HUES48 (cell line): ENCODE data around the gene SRRM5.
"Not testable (repeated sequence)": the region's sequence is repeated elsewhere in the genome, so short reads cannot be mapped to it uniquely, and the experiment has no call there.

Experiments
- H3K27ac ChIP-seq: one replicate; pipeline ENCODE4 v1.7.0; 2013; ENCODE audit warnings: low read depth, low read length, inconsistent platforms
- H3K27me3 ChIP-seq: 2 replicates; pipeline ENCODE4 v1.6.1; 2013; ENCODE audit warnings: mild to moderate bottlenecking, low read length; ENCODE audit not compliant: control insufficient read depth, insufficient read depth
- H3K36me3 ChIP-seq: 2 replicates; pipeline ENCODE4 v1.6.1; 2013; ENCODE audit warnings: low read length; ENCODE audit not compliant: control insufficient read depth, insufficient read depth
- H3K4me1 ChIP-seq: 2 replicates; pipeline ENCODE4 v1.6.1; 2013; ENCODE audit warnings: mild to moderate bottlenecking, low read length; ENCODE audit not compliant: control insufficient read depth, insufficient read depth
- H3K4me3 ChIP-seq: 2 replicates; pipeline ENCODE4 v1.5.1; 2013; ENCODE audit warnings: mild to moderate bottlenecking, low read depth, low read length
- H3K9ac ChIP-seq: 2 replicates; pipeline ENCODE4 v1.6.1; 2013; ENCODE audit warnings: mild to moderate bottlenecking, low read depth, low read length, moderate library complexity
- H3K9me3 ChIP-seq: 2 replicates; pipeline ENCODE4 v1.6.1; 2013; ENCODE audit warnings: low read length; ENCODE audit not compliant: control insufficient read depth, insufficient read depth

Gene SRRM5

DNA sequence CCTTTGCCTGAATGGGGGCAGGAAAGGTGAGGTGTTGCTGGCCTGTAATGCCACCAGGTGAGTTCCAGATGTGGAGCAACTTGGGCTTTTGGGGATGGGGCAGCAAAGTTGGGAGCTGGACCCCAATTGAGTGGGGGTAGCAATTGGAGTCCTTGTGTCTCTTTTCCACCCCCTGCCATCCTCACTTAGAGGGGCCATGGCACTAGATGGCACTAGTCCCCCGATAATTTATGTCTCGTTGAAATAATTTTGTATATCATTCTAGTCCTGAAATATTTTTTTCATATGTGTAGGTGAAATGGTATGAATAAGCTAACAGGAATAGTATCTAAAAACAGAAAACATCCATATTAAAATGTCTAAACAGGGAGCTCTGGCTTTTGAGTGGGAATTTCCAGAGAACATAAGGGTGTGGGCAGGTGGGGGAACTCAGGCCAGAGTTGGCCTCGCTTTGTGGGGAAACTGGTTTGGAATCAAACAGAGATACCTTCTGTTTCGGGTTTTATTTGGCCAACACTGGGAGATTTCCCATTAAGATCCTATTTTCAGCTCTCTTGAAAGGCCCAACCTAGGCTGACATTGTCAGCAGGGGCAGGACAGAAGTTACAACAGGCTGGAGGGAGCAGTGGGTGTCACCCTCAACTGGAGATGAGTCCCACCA is 12.1 kb upstream of the SRRM5 start:
- Histone ChIP-seq H3K9ac (no peak overlapping the region), H3K4me1 (peaks cover 9% of the 10 kb centered on the region; the same call in 1 of the 2 replicates), H3K27ac (no peak overlapping the region), H3K27me3 (no peaks in the 10 kb centered on the region), H3K9me3 (no peaks in the 10 kb centered on the region), H3K4me3 (no peak overlapping the region), H3K36me3 (peaks cover 29% of the 10 kb centered on the region)

DNA sequence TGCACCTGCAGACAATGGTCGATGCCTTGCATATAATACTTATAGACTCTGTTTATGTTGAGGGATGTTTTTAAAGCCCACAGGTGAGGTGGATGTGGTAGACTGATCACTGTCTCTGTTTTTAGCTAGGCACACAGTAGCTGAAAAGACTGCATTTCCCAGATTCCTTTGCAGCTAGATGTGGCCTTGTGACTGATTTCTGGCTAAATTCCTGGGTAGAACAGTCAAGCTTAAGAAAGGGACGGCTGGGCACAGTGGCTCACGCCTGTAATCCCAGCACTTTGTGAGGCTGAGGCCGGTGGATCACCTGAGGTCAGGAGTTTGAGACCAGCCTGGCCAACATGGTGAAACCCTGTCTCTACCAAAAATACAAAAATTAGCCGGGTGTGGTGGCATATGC is 11.6 kb upstream of the SRRM5 start:
- not testable (repeated sequence) for H3K9me3 ChIP-seq, H3K4me3 ChIP-seq, H3K27ac ChIP-seq, H3K27me3 ChIP-seq, H3K4me1 ChIP-seq, H3K9ac ChIP-seq
- H3K36me3 ChIP-seq: peaks cover 29% of the 10 kb centered on the region

DNA sequence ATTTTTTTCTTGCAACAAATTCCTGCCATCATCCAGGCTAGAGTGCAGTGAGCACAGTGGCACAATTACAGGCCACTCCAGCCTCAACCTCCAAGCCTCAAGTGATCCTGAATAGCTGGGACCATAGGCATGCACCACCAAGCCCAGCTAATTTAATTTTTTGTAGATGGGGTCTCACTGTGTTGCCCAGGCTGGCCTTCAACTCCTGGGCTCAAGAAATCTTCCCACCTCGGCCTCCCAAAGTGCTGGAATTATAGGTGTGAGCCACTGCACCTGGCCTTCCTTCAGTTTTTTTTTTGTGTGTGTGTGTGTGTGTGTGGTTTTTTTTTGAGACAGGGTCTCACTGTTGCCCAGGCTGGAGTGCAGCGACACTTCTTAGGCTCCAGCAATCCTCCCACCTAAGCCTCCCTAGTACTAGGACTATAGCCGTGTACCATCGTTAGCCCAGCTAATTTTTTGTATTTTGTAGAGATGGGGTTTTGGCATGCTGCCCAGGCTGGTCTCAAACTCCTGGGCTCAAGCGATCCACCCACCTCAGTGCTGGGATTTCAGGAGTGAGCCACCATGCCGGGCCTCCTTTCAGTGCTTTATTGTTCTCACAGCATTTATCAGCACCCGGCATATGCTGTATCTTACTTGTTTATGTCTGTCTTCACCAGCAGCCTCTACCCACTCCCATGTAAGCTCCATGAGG is 5.9 kb upstream of the SRRM5 start:
- no peaks in the 10 kb centered on the region for H3K27me3 ChIP-seq
- H3K9ac ChIP-seq: no peak overlapping the region
- no peak overlapping the region for H3K27ac ChIP-seq
- H3K9me3 ChIP-seq: no peaks in the 10 kb centered on the region
- H3K4me3 ChIP-seq: no peak overlapping the region
- no peaks in the 10 kb centered on the region for H3K4me1 ChIP-seq
- H3K36me3 ChIP-seq: peaks cover 17% of the 10 kb centered on the region

DNA sequence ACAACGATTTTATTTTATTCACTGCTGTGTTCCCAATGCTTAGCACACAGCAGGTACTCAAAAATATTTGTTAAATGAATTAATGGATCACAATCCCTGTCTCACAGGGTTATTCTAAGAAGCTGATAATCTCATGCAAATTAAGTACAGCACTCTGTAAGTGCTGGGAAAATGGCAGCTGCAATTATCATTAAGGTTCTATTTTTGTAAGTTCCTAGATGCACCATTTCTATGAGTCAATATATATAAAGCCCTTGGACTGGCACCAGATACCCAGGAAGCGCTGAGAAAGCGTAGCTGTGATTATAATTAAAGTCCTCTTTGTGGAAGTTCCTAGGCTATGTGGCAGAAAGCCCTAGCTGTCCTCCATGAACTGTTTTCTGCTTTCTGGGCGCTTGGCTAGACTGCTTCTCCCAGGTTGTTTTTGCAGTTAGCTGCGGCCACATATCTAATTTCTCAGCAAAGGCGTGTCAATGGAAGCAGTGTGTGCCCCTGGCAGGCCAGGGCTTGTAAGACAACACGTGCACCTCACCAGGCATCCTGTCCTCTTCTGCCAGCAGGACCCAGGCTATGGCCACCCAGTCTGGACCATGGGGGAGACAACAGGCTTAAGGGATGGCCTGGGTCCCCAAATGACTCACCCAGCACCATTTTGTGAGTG is 5.2 kb upstream of the SRRM5 start:
- Histone ChIP-seq H3K27ac (no peak overlapping the region), H3K27me3 (no peaks in the 10 kb centered on the region), H3K4me3 (no peak overlapping the region), H3K4me1 (no peaks in the 10 kb centered on the region), H3K9me3 (no peaks in the 10 kb centered on the region), H3K9ac (no peak overlapping the region), H3K36me3 (peaks cover 17% of the 10 kb centered on the region)

DNA sequence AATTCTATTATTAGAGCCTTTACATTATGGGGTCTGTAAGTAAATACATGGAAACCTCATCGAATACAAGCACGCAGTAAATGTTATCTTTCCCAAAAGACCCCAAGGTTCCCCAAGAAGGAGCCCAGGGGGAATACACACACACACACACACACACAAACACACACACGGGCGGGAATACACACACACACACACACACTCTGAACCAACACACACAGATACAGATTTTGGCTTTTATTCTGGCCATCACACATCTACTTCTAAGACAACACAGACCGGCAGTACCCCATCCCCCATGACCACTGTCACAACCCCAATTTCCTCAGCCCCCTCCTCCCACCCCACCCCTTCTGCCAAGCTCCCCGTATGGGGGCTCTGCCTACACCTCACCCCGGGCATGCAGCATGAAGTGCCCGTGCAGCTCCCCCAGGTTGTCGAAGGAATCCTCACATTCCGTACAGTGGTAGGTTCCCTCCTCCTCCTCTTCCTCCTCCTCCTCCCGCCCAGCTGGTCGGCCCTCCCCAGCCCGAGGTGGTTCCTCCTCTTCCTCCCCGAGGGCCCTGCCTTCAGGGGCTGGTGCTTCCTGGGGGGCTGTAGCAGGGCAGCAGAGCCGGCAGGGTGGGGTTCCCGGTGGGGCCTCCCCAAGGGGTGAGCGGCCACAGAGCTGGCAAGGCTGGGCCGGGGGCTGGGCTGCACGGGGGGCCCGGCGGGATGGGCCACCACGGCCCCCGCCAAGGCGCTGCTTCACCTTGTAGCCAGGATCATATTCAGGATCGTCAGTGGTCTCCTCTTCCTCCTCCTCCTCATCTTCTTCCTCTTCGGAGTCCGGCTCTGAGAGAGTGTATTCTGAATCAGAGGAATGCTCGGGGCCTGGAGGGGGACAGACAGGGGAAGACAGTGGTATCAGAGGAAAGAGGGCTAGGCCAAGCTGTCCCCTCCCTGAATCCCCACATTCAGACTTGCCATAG is 4.4 kb upstream of the SRRM5 start:
- Histone ChIP-seq H3K9me3 (no peaks in the 10 kb centered on the region), H3K4me3 (no peak overlapping the region), H3K27me3 (no peaks in the 10 kb centered on the region), H3K4me1 (no peaks in the 10 kb centered on the region), H3K36me3 (peaks cover 21% of the 10 kb centered on the region), H3K27ac (no peak overlapping the region), H3K9ac (no peak overlapping the region)

DNA sequence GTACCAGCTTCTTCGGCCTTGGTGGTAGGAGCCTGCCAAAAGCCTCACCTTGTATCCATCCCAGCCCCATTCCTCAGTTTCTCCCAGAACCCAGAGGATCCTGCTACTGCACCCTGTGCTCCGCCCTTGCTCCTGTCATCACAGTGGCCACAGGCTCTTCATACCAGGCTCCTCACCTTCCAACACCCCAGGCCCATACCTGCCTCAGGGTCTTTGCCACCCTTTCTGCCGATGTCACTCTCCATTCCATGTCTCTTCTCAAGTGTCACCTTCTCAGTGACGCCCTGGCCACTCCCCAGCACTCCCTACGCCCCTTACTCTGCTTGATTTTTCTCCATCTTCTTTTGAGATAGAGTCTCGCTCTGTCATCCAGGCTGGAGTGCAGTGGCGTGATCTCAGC is 2.0 kb upstream of the SRRM5 start:
- Histone ChIP-seq H3K9ac (no peak overlapping the region), H3K27ac (no peak overlapping the region), H3K4me3 (no peak overlapping the region), H3K36me3 (peaks cover 29% of the 10 kb centered on the region), H3K27me3 (no peaks in the 10 kb centered on the region), H3K4me1 (no peaks in the 10 kb centered on the region), H3K9me3 (no peaks in the 10 kb centered on the region)

DNA sequence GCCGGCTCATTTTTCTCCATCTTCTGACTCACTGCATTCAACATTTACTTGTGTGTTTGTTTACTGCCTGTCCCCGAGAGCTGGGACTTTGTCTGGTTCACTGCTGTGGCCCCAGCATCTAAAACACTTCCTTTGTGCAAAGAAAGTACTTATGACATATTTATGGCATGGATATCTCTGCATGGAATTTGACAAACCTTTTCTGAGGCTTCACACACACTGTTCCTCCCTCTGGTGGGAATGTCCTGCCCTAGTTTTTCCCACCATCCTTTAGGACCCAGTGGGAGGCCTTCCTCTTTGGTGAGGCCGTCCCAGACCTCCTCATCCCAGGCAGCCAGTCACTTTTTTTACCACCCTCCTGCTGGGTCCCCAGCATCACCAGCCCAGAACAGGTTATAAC is 1.4 kb upstream of the SRRM5 start:
- no peak overlapping the region for H3K27ac ChIP-seq
- no peak overlapping the region for H3K9ac ChIP-seq

DNA sequence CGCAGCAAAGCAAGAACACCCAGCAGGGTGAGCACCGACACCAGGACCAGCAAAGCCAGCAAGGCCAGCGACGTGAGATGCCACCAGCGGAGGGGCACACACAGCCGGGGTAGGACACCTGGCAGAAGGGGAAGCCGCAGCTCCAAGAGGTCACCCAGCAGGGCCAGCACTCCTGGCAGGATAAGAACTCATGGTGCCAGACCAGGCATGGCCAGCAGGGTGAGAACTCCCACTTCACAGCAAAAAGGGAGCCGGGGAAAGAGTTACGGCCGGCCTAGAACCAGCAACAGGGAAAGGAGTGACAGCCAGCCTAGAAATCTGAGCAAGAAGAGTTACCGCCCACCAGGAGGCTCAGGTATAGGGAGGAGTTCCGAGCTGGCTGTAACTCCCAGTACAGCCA is 486 bp downstream of the SRRM5 start:
- no peaks in the 10 kb centered on the region for H3K9me3 ChIP-seq
- no peak overlapping the region for H3K9ac ChIP-seq
- no peaks in the 10 kb centered on the region for H3K27me3 ChIP-seq
- peaks cover 24% of the 10 kb centered on the region for H3K36me3 ChIP-seq
- no peak overlapping the region for H3K27ac ChIP-seq
- no peaks in the 10 kb centered on the region for H3K4me1 ChIP-seq
- H3K4me3 ChIP-seq: no peak overlapping the region

More for the DNA sequence above, 1.4 kb upstream of the SRRM5 start:
- H3K4me3 ChIP-seq: no peak overlapping the region
- peaks cover 29% of the 10 kb centered on the region for H3K36me3 ChIP-seq
- no peaks in the 10 kb centered on the region for H3K9me3 ChIP-seq
- H3K27me3 ChIP-seq: no peaks in the 10 kb centered on the region
- no peaks in the 10 kb centered on the region for H3K4me1 ChIP-seq

DNA sequence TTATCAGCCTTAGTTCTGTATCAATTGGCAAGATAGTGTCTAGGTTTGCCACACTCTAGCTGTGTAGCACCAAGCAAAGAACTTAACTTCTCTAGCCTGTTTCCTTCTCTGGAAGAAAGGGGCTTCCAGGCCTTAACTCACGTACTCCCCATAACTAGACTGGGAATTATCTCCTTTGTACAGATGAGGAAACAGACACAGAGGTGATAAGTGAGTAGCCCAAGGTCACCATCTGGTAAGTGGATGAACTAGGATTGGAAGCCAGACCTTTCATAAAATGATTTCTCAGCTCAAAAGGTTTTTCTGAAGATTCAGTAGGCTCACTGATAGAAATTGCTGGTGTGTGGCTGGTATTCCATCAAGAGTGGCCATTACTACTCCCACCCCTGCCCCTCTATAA is 4.4 kb downstream of the SRRM5 start:
- Histone ChIP-seq H3K9ac (no peak overlapping the region), H3K9me3 (no peaks in the 10 kb centered on the region), H3K27ac (no peak overlapping the region), H3K4me3 (no peak overlapping the region), H3K4me1 (0 out of 2 replicates have a peak, but pooled peaks cover 6% of the 10 kb centered on the region), H3K27me3 (no peaks in the 10 kb centered on the region), H3K36me3 (peaks cover 20% of the 10 kb centered on the region)

DNA sequence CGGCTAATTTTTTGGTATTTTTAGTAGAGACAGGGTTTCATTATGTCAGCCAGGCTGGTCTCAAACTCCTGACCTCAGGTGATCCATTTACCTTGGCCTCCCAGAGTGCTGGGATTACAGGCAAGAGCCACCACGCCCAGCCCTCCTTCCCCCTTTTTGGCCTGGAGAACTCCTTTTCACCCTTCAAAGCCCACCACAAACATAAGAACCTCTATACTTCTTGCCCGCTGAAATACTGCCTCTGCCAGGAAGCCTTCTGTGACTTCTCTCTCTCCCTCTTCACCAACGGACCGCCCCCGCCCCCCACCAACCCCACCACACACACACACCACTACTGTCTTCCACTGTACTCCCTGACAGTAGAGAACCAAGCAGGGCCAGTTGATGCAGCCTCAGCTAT is 5.1 kb downstream of the SRRM5 start:
- H3K9me3 ChIP-seq: no peaks in the 10 kb centered on the region
- H3K4me1 ChIP-seq: 0 out of 2 replicates have a peak, but pooled peaks cover 6% of the 10 kb centered on the region
- H3K36me3 ChIP-seq: peaks cover 15% of the 10 kb centered on the region
- H3K9ac ChIP-seq: no peak overlapping the region
- no peak overlapping the region for H3K4me3 ChIP-seq
- H3K27ac ChIP-seq: no peak overlapping the region
- H3K27me3 ChIP-seq: no peaks in the 10 kb centered on the region
